Measurements from ENCODE around the gene GPD2. TPM values are rescaled to one million over a fixed set of nuclear protein-coding genes. Genes with fewer than 3 reads are reported as not detected.

Gene GPD2
- total and polyA plus RNA-seq, 10 of the 15 experiments (the other 5 are each of a cell fraction or from before 2014, with no cell fraction given) = 10.0 to 73.5 (median 43.4) TPM

DNA sequence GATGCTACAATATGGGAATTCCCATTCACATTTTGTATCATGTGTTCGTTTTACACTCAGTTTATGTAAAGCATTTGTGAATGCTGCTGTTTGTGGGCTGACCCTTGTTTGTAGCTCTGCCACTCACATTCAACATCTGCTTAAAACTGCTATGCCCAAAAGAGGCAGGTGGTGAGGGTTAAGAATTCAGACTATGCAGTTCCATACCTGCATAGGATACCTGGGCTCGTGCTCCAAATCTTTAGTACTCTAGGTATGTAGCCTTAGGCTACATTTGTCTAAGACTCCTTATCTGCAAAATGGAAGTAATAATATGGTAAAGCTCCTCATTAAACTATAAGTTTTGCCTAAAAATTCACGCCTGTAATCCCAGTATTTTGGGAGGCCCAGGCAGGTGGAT lies 199.5 kb downstream of the GPD2 start (continued):
- no peak for TF ChIP-seq ZBTB40 (IDR thresholded peaks at IDR 0.05; ENCODE audit: borderline replicate concordance)

Other genes with a start within 250 kb of the GPD2 start
- 0.44 and 0.68 TPM in 2 replicates for gene NR4A2, start 103.7 kb upstream of the GPD2 start, total RNA-seq (2014; rRNA removed)
- gene NR4A2, start 103.7 kb upstream of the GPD2 start, total RNA-seq (2014; rRNA removed; fragmentation: Illumina TruSeq; extraction: Trizol) = 0.41 and 0.49 TPM in 2 replicates
- 1.4 TPM in 2 replicates for gene NR4A2, start 103.7 kb upstream of the GPD2 start, total RNA-seq (2021)
- 3.4 and 4.0 TPM in 2 replicates for gene NR4A2, start 103.7 kb upstream of the GPD2 start, polyA plus RNA-seq (2011; rRNA removed)
- gene NR4A2, start 103.7 kb upstream of the GPD2 start, polyA plus RNA-seq (2014; fragmentation: Illumina TruSeq; extraction: Trizol) = 0.91 and 1.3 TPM in 2 replicates
- under 1 TPM; 0.40 to 0.42 TPM for gene NR4A2, start 103.7 kb upstream of the GPD2 start, polyA plus RNA-seq (2014; fragmentation: Nextera tagmentation; extraction: Ambion mirVana)
- 0.70 and 0.71 TPM in 2 replicates for gene NR4A2, start 103.7 kb upstream of the GPD2 start, polyA plus RNA-seq (2014; rRNA removed)
- gene NR4A2, start 103.7 kb upstream of the GPD2 start, polyA plus RNA-seq (2016; fragmentation: Nextera tagmentation; extraction: Ambion mirVana) = under 1 TPM; 0.15 to 0.45 TPM

All from GM12878 (cell line).